NCI-H1436 treated with DMSO at 0.1 percent for 48 hours (cell line): ENCODE data around the gene ANXA3.
"Not testable (repeated sequence)": the region's sequence is repeated elsewhere in the genome, so short reads cannot be mapped to it uniquely, and the experiment has no call there.

Source experiments
- DNase-seq: peaks from one replicate; lab custom pipeline; 2025; lab: John Stamatoyannopoulos, UW

Gene ANXA3

DNA sequence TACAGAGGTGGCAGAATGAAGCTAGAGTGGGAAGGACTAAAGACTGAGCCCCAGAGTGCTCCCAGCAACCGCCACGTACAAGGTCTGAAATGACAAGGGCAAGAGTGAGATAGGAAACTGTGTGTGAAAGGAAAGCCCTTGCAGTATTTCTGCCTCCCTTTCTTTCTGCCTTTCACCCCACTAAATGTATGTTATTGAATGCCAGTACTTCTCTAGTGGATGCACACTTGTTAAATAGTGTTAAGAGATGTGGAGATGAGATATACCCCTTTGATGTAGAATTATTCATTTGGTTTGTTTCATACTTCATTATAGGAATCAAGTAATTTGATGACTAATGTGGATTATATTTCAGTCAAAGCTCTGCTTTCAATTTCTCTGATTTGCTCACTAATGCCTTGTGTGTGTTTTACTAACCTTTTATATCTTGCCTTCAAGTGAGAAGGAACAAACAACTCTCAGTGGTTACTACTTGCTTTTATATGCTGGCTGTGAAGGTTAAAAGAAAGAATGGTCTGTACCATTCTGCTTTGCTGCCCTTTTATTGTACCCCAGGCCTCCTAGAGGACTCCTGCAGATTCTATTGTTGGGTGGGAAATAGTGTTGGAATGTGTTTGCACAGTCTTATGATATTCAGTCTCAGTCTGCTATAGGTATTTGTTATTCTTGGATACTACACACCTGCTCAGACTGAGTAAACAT, 8.0 kb upstream of the ANXA3 start:
- no peak for DNase-seq

DNA sequence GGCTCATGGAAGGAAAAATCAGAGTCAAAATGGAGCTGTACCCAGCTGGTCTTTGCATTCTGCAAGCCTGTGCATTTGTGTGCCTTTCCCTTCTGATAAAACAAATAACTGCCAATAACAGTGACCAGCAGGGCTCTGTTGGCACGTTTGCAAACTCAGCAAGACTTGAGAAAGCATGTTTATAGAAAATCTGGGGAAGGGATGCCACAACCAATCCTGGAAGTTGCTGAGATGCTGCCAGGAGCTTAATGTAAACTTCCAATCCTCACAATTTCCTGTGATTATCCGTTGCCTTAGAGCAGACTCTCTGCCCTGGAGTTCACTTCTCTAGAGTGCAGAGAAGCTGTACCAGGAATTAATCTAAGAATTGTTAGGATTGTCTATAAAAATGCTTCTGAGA, 6.9 kb upstream of the ANXA3 start:
- no peak for DNase-seq

DNA sequence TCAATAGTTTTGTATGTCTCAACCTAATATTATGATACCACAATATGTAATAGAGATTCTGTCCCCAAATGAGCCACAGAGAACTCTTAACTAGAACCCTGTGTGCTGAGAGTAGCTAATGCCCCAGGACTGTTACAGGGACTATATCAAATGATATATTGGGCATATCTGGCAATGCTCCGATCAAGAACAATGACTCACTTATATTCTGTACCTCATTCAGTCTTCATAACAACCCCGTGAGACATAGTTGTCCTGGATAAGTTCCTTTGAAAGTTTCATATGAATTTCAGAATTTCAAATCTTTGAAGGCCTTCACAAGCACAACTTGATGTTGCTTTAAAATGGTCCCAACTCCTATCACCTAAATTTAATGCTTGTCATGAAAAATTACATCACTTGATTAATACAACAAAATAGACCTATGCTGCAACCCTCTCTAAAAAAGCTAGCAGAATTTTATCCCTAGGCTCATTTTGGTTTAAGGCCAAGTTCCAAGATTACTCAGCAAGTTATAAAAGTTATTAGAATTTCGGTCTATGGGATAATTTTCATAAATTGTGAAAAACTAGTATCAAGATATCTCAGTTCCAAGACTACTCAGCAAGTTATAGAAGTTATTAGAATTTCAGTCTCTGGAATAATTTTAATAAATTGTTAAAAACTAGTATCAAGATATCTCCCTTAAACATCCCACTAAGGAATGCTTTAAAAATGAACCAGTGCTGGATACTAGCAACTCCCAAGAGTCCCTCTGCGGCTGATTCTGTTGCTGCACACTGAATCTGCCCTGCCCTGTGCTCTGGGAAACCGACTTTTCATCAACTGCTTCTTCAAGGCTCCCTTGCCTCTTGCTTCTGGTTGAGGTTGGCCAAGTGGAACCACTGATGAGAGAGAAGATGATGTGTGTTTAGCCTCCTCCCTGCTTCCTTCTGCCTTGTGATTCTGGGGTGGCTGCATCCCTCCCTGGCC, 6.0 kb upstream of the ANXA3 start:
- no peak for DNase-seq

DNA sequence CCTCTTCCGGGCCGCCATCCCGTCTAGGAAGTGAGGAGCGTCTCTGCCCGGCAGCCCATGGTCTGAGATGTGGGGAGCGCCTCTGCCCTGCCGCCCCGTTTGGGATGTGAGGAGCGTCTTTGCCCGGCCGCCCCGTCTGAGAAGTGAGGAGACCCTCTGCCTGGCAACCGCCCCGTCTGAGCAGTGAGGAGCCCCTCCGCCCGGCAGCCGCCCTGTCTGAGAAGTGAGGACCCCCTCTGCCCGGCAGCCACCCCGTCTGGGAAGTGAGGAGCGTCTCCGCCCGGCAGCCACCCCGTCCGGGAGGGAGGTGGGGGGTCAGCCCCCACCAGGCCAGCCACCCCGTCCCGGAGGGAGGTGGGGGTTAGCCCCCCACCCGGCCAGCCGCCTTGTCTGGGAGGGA, 3.7 kb upstream of the ANXA3 start:
- DNase-seq: not testable (repeated sequence)

DNA sequence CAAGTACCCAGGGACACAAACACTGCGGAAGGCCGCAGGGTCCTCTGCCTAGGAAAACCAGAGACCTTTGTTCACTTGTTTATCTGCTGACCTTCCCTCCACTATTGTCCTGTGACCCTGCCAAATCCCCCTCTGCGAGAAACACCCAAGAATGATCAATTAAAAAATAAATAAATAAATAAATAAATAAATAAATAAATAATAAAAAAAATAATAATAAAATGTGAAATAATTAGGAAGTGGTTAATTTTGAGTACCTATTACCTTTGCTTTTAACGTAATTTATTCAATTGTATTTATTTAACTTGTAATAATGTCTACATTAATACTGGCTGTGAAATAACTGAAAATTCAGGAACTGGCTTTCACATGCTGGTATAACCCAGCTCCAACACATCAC, 2.7 kb upstream of the ANXA3 start:
- not testable (repeated sequence) for DNase-seq

DNA sequence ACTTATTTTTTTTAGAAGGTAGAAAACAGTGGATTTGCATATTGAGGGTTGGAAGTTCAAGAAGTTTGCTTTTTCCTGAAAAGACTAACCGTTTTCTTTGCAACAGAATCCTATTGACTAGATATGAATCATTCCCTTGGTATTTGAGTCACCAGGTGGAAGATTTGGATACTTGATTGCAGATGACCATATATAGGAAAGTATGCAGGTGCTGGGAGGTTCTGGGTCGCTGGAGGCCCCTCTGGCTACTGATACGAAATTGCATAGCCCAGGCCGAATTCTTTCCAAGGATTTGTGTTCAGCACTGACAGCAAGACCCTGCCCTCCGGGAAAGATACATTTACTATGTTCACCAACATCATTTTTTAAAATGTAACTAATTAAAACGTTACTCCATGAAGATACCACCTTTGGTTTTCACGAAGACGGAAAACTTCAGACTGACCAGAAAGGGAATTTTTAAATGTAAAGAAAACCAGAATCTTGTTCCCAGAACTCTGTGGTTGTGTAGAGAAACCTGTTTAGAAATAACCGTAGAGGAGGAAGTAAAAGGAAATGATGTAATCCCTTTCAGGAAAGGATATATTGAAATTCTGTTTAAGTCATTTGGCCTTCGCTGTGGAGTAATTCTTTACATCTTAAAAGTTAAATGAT, 946 bp downstream of the ANXA3 start:
- no peak for DNase-seq

DNA sequence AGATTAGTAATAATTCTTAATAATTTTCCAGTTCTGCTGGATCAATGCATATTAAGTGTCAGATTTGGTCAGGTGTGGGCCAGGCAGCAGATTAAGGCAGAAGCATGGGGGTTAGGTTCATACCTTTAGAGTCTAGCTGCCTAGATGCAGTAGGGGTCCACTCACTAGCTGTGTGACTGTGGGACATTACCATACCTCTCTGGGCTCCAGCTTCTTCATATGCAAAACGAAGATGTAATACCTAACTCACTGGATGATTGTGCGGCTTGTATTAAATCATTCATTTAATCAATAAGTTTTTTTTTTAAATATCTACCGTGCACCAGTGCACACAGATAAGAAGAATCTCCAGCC, 1.4 kb downstream of the ANXA3 start:
- DNase-seq: no peak

DNA sequence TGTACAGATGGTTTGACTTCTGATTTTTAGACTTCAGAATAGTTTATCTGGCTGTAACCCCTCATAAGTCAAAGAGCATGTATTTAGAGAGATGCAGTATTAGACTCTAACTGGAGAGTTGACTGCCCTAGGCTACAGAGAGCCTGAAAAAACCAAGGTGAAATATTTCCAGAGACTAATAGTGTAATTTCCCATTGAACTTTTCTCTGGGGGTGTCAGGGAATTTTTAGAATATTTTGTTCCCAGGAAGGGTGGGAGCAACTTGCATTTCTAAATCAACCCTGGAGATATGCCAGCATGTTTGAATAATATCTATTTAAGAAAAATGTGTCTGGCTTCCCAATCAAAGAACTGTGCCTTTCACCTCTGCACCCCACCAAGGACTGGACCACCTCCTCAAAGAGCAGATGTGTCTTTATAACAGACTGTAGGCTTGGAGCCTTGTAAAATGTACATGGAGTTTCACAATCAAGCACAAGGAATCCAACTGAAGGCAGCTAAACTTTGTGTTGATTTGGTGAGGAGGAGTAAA, 2.0 kb downstream of the ANXA3 start:
- no peak for DNase-seq

DNA sequence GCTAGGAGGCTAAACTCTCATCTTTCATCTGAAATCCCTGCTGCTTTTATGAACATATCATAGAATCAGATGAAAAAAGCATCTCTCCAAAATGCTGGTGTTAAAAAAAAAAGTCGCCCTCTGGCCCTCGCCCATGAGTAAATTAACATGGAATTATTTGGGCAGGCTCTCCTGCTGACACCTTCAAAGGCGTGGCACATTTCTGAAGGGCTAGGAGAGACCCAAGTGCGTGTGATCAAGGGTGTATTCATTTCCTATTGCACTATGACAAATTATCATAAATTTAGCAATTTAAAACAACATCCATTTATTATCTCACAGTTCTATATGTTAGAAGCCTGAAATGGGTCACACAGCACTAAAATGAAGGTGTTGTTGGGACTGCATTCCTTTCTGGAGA, 5.1 kb downstream of the ANXA3 start:
- DNase-seq: no peak

DNA sequence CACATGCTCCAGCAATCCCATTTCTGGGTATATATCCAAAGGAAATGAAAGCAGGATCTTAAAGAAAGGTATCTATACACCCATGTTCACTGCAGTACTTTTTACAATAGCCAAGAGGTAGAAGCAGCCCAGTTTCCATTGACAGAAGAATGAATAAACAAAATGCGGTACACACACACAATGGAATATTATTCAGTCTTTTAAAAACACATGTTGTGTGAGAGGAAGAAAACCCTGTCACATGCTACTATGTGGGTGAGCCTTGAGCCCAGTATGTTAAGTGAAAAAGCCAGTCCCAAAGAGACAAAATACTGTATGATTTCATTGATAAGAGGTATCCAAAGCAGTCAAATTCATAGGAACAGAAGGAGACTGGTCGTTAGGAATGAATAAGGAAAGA, 6.3 kb downstream of the ANXA3 start:
- no peak for DNase-seq

DNA sequence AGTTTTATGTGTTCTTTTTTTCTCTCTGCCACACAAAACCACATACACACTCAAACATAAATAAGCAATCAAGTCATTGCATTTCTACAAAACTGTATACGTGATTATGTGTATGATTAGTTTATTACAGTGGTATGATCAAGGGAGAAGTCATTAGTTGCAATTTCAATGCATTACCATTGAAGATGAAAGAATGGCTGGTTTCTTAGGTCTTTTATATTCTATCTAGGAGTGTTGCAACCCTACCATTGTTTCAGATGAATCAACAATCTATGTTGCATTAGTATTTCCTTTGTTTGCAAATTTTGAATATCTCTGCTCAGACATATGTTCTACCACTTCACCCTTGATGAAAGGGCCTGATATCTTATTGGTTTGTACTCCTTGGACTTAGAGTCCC, 6.8 kb downstream of the ANXA3 start:
- no peak for DNase-seq

DNA sequence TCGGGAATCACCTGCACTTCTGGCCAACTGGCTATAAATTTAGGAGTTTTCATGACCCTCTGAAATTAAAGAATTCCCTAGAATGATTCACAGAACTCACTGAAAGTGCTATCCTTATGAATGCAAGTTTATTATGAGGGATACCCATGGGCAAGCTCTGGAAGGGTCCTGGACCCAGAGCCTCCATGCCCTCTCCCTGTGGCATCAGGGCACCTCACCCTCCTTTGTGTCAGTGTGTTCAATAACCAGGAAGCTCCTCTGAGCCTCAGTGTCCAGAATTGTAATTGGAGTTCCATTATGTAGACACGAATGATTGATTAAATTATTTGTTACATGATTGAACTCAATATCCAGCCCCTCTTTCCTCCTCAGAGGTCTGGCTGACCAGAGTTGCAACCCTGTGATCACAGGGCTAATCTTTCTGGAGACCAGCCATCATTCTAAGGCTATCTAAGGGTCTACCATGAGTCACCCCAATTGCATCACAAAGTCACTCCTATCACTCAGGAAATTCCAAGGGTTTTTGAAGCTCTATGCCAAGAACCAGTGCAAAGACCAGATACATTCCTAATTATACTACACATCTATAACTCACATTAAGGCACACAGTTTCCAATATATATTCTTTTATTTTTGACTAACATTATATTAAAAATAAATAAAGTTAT, 8.9 kb downstream of the ANXA3 start:
- no peak for DNase-seq

DNA sequence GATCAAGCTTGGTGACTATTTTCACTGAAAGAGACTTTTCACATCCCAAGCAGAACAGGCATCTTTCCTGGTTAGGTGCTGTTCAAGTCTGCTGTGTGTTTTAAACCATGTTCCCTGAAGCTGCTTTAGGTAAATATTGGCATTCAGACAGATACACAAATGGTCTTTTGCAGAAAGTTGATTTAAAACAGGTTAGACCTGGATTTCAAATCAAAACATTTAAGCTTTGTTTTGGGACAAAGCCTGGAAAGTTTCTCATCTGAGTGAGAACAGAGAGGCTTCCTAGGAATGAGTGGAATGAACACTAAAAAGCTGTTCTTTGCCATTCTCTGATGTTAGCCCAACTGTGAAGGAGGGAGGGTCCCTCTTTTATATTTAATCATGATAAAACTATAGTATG, 10.1 kb downstream of the ANXA3 start:
- no peak for DNase-seq

DNA sequence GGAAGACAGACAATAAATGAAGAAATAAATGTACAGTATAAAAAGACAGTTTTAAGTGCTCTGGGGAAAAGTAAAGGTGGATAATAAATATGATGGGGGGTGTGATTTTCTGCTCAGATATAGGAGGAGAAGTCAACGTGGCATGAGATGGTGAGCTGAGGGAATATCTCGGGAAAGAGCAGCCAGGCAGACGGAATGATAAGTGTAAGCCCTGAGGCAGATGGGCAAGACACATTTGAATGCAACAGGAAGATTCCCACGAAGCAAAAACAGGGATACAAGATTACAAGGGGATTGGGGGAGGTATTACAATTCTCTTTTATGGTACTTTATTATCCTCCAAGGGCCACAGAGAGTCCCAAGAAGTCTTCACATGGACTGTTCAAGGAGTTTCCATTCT, 11.1 kb downstream of the ANXA3 start:
- no peak for DNase-seq

DNA sequence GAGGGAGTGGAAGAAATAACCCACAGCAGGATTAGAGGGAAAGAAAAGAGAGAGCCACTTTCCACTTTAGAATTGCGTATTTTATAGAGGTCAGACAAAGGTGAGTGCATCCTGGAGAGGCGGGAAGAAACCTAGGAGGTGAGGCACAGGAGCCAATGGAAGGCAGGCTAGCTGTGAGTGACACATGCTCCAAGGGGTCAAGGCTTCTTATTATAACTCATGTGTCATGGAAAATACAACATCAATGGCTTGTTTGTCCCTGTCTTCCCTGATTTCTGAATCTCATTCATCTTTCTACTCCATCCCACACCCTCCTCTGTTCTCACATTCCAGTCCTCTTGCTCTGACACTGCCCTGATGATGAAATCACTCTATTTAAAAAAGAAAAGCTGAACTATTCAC, 14.4 kb downstream of the ANXA3 start:
- DNase-seq: no peak

DNA sequence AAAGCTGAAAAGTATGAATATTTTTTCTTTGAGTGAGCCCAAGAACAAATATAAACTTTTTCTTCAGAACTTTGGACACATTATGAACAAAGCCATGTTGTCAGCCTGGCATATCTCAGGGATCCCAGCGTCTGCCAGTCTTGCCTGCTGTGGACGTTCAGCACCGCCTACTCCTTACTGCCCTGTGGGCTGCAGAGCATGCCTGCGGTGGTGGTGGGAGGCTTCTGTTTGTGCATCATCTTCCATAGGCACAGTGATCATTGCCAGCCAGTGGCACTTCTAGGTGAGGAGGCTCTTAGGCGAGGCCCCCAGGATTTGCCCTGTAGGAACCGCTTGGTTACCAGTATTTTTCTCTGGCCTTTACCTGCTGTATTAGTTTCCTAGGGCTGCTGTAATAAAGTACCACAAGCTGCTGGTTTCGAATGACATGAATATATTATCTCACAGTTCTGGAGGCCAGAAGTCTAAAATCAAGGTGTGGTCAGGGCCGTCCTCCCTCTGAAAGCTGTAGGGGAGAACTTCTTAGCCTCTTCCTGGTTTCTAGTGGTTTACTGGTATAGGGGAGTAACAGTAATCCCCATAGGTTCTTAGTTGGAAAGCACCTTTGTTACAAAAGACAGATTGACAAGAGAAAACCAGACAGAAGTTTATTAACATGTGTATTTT, 15.4 kb downstream of the ANXA3 start:
- DNase-seq: no peak

DNA sequence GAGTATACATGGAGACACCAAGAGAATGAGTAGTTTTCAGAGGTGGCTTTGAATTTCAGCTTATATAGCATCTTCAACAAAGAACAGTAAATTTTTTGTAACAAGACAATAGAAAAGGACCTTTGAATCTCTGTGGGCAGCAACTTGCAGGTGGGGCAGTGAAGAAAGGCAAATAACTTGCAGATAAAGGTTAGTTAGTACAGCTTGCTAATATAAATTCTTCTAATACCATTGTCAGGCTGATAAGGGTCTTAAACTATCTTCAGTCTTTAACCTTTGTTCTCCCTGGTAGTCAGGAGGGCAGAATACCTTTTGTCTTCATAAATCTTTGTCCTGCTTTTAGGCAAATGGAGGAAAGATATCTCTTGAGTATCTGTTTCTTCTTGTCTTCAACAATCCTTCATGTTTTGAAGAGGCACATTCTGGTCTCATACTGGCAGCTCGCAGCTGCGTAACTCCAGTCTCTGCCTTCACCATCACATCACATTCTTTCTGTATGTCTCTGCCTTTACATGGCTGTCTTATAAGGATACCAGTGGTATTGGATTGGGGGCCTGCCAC, 16.0 kb downstream of the ANXA3 start:
- no peak for DNase-seq

DNA sequence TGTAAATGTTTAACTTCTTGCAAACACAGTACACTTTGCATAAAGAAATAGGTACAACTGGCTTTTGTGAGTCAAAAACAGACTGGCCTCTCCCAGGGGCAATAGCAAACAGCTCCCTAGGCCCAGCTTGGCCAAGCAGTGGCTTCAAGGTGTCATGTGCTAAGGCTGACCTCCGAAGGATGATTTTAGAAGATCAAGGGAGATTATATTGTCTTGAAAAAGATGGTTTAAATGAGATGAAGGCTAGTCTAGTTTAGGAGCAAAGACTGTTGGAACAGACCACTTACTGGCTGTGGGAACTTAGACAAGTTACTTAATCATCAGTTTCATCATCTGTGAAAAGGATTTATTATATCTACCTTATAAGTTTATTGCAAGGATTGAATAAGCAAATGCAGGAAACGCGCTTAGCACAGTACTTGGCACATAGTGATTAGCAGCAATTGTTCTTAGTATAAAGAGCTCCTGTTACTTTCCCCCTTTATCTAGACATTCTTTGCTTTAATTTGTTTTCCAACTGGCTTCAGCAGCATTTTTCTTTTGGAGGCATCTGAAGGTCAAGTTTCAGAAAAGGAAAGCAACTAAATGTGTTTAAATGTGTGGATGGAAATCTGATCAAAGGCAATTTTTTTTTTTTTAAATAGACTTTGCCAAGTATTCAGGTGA, 17.2 kb downstream of the ANXA3 start:
- no peak for DNase-seq

DNA sequence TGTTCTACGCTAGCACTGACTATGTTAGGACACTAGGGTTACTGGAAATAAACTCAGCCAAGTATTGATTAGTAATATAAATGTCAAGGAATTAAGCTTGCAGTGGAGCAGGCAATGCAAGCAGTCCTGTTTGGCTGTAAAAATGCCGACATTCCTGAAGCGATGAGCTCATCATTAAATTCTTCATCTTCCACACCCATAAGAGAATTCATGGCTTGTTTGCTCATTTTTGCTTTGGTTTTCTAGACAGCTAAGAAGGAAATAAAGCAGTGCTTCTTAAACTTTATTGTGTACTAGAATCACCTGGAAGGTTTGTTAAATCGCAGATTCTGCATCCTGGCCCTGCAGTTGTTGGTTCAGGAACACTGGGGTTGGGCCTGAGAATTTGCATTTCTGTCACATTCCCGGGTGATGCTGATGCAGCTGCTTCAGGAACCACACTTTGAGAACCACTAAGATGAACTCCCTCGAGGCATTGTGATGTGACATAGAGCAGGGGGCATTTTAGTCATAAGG, 17.8 kb downstream of the ANXA3 start:
- DNase-seq: no peak

DNA sequence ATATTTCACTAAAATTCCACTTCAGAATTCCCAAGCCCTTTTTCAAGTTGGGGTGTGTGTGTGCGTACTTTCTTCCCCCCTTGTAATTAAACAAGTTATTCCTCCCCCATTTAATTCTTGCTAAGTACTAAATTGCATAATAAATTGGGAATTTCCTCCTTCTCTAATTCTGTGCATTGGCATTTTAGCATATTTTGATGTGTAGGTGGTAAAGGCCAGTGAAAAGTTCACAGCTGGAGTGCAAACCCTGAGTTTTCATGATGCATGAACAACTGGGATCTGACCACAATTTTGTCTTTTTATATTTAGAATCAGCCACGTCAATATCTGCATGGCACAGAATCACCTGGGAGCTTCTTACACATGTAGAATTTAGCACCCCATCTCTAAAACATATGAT, 18.5 kb downstream of the ANXA3 start:
- DNase-seq: no peak

DNA sequence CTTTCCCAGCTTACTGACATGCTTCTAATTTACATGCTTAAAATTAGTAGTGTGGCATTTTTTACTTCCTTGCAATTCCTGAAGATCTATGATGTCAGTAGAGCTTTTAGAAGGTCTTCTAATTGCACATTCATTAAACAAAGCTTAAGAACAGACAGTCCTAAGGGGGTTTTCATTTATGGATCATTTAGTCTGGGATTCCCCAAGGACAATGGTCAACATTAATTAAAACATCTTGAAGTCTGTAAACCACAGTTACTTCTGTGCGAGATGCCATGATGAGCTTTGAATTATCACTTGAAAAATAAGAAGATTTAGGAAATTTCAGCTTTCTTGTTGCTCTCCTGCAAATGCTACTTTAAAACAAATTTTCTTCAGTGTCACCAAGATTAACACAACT, 20.2 kb downstream of the ANXA3 start:
- no peak for DNase-seq
